NCI-H2029 treated with DMSO at 0.1 percent for 48 hours (cell line): ENCODE results near the gene LIPA.
"Not testable (repeated sequence)": the region's sequence is repeated elsewhere in the genome, so short reads cannot be mapped to it uniquely, and the experiment has no call there.

Experiments used
- DNase-seq: peaks from one replicate; lab custom pipeline; 2025; lab: John Stamatoyannopoulos, UW

The LIPA gene

DNA sequence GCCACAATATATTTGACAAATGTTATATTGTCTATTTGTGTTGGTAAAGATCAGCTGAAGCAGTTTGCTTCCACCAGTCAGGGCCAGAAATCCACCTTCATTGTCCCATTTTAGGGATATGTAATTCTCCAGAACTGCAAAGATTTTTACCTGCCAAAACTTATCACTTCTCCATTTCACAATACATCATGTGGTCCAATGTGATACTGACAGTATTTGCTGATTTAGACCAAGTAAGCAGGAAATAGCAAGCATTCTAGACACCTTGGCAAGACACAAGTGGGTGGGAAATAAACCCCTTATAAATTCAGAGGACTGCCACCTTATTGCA lies 18.5 kb upstream of the LIPA start:
- no peak for DNase-seq

DNA sequence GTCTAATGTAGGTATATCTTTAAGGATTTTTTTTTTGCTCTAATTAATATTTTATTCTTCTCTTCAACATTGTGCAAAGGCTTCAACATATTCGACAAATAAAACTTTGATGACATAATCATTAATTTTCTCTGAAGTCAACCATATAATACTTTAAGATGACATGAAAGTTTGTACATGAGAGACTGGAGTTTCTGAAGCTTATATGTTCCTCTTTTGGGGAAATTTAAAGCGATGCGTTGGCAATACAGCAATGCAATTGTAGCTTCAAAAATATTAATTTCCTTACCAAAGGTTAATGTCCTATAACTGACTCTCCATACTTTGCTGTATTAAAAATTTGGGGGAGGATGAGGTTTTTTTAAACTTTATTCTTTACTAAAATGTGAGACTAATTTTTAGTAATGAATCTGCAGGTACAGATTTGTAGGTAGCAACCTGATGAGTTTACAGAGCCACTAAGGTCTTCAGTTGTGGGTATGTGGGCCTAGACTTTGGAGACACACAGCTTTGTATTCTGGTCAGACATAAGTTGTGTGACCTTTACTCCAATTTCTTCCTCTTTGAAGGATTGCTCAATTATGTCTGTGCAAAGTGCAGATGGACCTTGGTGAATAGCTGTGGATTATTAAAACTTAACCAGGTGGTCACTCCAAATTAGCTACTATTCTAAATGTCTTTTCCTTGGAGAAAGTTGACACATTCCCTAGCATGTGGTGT lies 18.0 kb upstream of the LIPA start:
- DNase-seq: no peak

DNA sequence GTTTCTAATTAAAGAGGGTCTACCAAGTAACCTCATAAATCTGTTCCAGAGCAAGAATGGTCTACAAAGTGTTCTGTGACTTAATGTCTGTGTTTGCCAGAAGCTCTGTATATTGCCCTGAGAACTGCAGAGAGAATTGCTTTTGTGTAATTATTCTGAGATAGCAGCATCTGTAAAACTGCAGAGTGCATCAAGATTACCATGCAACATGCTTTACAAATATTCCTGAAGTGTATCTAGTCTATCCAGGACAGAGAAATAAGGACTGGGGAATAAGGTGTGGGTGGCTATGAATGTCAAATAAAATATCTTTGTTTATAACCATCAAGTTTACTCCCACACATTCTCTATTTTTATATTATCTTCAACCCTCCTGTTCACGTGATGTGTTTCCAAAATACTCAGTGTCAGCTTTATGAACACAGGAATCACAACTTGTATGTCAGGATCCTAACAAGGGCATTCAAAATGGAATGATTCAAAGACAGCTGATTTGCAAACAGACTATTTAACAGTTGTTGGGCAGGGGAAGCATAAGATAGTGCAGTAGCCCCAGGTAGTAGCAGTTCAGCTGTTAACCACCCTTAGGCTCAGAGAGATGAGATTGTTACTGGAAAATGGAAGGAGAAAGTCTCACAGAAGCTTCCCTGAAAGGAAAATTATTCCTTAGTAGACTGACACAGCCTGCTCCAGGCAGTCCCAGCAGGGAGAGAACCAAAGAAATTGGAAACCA lies 15.3 kb upstream of the LIPA start:
- DNase-seq: no peak

DNA sequence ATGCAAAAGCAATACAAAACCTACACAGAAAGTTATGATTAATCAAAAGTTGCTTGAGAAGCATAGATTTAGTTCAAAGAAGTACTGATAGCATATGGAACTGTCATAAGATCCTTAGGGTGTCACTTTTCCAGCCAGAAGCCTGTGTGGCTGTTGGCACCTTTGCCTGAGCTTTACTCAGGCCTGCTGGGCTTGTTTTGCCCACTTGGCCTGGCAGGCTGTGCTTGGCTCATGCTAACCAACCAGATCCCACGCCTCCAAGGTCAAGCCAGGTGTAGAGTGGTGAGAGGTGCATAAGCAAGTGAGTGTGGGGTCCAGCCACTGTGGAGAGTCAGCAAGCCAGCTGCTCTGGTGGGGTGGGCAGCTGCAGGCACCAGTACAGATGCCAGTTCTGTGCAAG lies 12.0 kb upstream of the LIPA start:
- DNase-seq: no peak

DNA sequence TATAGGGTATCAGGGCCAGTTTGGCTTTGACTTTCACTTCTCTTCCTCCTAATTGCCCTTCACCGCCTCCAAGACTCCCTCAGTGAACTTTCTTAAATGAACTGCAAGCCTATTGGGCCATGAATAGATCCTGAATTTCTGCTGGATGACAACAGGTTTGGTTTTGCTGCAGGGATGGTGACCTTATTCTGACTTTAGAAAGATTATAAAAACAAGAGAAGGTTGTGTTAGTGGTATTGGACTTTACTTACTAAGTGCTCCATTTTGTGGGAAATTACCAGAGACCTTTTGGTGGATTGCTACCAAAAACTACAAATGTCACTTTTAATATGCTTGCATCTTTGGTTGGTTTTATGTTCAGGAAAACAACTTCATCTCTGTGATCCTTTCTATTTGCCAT lies 11.5 kb upstream of the LIPA start:
- no peak for DNase-seq

DNA sequence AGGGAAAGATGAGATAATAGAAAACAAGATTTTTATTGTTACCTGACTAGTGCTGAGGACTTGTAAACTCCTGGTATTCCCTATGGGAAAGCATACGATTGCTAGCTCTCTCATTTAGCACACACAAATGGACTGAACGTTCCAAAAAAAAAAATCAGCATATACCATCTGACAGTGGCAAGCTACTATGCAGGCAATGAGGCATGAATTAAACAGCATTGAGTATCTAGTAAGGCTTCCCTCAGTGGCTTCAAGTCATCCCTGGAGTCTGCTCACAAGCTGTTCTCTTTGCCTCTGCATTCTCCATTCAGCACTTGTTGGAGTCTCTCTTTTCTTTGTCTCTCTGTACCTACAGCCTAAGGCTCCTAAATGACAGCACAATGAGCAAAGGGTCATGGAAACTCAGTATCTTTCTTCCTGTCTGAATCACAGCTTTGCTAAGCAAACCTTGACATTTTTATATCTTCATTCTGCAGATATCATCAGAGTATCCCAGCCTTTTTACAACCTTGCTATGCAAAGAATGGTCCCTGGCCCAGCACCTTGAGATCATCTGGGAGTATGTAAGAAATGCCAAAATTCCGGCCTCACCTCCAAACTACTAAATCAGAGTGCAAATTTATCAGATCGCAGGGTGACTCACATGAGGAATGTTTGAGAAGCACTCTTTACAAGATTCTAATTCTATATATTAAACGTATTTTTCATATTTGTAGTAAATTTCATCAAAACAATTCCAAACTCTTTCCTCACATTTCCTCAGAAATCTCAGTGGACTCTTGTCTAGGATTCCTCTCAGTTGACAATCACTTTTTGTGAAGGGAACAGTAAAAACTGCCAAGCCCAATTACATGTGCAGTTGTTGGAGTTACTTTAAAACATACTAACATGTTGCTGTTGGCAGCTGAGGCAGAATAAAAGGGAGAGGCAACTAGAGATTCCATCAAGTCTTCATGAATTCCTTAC lies 10.8 kb upstream of the LIPA start:
- DNase-seq: no peak

DNA sequence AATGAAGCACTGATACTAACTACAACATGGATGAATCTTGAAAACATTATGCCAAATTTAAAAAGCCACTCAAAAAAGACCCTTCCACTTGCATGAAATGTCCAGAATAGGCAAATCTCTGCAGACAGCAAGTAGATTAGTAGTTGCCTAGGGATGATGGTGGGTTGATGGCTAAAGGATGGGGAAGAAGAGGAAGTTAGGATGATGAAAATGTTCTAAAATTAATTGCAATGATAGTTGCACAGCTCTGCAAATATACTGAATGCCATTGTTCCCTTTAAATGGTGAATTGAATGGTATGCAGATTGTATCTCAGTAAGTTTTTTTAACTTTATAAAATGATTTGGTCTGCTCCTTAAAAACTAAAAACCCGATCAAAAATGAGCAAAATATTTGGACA lies 7.3 kb upstream of the LIPA start:
- DNase-seq: no peak

DNA sequence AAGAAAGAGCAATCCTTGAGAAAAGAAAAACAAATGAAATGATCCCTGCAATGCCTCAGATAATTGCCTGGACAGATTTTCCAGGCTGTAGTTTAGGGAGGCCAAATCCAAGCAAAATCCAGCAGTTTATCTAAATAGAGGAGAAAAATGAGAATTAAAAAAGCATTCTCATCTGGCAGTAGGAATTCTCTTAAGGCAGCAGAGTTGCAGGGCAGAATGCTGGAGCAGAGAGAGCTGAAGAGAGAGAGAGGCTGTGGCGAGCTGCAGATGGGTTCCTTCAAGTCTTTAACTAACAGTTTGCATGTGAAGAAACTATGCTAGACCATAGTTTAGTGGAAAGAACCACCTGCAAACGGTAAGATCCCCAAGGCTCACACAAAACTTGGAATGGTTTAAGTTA lies 6.0 kb upstream of the LIPA start:
- DNase-seq: no peak

DNA sequence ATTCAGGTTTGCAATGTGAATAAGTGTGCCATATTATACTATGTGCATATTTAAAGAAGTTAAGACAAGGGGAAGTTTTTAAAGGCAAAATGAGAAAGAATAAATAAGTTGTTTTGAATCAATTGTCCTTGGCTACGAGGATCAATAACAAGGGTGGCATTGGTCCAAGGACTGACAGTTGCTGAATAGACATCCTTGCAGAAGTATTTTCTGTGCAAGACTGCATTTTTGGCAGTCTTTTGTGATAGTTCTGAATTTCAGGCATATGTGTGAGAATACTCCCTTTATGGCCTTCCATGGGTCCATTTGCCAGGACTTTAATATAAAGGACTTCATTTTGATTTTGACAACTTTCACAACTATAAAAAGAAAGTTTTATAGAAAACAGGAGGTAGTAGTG lies 5.4 kb upstream of the LIPA start:
- no peak for DNase-seq

DNA sequence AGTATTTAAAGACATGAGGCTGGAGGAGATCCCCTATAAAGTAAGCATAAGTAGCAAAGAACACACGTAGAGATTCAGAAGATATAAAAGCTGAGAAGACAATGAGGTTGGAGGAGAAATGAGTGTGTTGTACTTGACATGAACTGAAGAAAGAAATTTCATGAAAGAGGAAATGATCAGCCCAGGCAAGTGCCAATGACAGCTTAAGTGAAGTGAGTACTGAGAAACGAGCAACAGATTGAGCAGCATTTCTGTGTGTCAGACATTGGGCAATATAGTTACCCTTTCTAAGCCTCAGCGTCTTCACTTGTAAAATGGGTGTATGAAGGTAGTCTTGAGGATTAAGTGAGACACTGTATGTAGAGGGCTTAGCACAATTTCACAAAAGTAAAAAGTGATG lies 4.8 kb upstream of the LIPA start:
- no peak for DNase-seq

DNA sequence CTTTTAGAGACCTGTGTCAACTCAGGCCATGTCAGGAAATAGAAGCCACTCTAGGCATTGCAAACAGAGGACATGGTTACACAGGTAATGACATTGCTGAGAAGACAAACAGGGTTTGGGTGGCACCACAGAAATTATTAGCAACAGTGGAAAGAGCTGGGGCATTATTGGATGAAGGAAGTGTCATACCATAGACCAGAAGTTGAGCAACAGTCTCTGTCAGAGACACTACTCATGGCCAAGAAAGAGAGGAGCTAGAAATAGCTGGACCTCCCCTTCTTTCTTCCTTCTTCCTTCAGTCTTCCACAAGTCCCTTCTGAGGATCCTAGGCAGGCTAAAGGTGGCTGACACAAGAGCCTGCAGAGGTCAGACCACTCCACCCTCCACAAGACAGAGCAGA lies 4.2 kb upstream of the LIPA start:
- DNase-seq: no peak

DNA sequence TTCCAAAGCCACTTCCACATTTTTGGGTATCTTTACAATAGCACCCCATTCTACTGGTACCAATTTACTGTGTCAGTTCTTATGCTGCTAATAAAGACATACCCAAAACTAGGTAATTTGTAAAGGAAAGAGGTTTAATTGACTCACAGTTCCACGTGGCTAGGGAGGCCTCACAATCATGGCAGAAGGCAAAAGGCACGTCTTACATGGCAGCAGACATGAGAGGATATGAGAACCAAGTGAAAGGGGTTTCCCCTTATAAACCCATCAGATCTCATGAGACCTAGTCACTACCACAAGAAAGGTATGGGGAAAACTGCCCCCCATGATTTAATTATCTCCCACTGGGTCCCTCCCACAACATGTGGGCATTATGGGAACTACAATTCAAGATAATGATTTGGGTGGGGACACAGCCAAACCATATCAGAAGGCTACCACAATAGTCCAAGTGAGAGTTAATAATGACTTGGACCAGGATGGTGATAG lies 3.6 kb upstream of the LIPA start:
- not testable (repeated sequence) for DNase-seq

DNA sequence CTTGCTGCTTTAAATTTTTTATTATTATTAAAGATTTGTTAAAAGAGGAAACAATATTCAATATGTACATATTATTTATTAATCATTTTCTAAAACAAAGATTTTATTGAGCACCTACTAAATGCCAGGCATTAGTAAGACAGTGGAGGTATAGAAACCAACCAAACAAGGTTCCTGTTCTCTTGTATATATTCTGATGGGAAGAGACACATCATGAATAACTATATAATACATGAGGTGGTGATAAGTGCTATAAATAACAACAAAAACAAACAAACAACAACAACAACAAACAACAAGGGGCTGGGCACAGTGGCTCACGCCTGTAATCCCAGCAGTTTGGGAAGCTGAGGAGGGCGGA lies 630 bp upstream of the LIPA start:
- DNase-seq: no peak

DNA sequence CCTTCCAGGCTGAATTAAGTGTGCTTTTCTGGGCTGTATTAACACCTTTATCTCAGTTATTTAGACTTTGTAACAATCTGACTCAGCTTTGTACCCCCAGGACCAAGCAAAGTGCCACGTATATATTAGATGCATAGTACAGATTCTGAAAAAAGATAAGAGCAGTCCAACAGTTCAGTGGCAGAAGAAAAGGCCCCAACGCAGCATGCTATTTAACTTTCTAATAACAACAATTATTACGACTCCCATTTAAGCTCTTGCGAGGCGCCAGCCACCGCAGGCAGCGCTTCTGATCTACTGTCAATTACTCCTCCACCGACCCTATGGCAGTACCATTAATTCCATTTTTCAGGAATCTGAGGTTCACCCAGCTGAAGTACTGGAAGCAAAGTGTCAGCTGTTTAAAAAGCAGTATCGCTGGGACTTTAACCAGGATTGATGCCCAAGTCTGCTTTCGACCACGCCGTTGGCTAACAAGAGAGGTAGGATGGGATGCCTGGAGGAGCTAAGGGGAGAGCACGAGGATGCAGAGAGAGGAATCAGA lies 638 bp downstream of the LIPA start:
- DNase-seq: no peak

DNA sequence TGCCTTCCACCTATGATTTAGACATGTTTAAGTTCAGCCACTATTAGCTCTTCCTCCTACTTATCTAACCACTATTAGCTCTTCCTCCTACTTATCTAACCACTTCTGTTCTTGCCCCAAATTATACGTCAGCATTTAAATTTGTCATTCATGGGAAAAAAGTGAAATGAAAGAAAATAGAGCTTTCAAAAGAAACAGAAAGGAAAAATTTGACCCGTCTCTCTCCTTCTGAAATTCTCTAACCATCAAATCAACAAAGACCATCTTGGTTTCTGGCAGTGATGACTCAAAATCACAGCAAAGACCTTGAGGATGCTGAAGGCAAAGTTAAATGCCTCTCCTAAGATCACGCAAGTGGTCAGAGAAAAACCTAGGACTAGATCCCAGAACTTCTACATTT lies 2.6 kb downstream of the LIPA start:
- no peak for DNase-seq

DNA sequence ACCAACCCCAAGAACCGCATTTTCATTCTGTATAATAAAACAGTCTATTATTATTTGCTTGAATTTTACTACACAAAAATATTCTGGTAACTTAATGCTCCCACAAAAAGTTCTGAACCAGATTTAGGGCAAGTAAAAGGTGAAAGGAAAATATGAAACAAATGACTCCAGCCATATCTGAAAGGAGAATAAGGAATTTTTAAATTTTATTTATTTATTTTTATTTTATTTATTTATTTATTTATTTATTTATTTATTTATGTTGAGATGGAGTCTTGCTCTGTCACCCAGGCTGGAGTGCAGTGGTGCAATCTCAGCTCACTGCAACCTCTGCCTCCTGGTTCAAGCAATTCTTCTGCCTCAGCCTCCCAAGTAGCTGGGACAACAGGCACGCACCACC lies 4.0 kb downstream of the LIPA start:
- DNase-seq: not testable (repeated sequence)

DNA sequence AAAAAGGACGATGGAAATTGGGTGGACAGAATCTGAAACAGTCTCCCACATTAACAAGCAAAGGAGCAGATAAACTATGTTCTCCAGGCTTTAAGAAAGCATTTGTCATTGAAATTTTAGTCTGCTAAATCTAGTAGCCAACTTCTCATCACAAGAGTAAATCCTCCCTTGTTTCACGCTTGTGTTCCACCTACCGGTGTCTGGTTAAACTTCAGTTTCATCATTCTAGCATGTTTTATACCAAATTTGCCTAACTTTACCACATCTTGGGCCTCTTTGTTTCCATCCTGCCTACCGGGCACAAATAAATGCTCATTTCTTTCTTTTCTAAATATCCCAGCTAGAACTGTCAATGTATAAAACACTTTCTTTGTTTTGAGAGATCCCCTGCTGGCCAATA lies 5.8 kb downstream of the LIPA start:
- DNase-seq: no peak

DNA sequence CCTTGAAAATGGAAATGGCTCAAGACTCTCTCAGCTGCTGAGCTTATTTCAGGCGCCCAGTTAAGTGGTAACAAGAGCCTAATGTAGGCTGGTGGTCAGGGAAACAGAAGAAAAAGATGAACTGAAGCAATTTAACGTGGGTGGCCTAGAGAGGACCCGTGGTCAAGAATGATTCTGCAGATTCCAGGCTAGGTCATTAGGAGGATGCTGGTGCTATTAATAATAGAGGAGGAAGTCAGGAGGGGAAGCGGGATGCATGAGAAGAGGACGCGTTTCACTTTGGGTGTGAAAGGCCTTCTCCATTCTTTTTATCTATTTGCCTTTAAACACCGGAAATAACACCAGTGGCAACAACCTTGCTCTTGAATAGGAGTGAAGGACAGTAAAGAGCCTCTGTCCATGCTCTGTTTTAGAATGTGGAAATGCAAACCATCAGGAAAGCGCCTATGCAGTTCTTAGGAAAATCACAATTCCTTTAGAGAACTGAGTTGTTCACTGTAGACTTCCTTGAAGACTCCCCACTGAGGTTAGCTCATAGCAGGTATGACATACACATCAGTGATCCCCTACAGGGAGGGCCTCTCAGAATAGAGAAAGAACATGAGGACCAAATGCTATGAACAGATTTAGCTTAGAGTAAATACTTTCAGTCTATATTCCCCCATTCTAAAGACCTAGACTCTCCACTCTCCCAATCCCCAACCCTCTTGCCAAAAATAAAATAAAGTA lies 8.6 kb downstream of the LIPA start:
- no peak for DNase-seq

DNA sequence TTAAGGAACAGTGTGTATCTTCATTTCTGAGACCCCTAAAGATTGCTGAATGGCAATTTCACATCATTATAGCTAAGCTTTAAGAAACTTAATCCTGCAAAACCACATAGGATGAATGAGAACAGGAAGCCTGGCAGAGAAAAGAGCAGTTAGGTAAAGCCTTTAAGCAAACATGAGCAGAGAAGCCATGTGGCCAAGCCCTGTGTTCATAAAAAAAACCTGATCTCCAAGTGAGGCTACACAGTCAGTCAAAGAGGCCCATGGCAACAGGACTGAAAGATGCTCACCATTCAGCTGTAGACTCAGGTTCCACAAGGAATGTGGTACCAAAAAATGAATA lies 9.3 kb downstream of the LIPA start:
- no peak for DNase-seq

DNA sequence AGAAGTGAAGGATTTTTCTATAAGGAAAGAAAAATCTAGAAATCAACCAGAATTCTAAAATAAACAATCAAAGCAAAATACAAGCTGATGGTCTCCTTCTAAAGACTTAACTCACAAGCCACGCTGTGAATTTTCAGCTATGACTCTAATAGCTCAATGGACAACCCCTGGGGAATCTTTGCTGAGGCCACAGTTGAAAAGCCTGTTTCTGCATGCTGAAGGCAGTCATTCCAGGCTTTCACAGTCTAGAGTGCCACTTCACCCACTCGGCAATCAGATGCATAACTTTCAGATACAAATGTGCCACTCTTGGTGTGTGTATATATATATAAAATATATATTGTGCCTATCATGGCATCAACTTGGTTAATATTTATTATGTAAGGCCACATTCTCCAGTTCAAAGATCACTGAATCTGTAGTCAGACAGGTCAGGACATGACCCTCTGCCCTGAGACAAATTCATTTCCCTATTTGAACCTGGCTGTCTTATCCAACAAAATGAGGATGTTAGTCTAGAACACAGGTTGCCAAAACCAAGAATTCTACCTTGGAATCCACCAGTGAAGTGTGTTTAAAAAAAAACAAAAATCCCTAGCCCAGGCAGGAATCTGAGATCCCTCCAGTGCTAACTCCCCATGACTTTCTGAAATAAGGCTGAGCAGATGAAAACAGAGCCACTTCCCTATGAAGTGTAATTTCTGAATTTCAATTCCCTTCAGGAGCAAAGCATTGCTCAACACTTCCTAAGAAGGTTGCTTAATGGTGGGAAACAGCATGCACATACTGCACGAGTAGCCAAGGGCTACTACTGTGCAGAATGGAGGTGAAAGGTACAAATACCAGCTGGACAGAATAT lies 9.9 kb downstream of the LIPA start:
- no peak for DNase-seq

DNA sequence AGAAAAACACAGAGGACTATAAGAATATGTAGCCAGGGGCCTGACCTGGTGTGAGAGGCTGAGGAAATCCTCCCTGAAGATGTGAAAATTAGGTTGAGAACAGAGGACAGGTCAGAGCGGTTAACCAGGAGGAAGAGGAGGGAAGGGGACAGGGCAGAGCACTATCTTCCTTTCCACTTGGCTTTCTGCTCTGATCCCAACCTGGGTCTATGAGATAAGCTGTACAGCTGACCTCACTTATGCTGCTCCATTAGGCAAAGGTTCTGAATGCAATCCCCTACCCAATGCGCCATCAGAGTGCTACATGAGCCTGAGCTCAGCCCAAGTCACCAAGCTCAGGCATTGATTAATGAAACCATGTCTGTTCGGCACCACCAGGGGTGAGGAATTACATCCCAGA lies 10.5 kb downstream of the LIPA start:
- DNase-seq: no peak
